HG02943 (cell line): ENCODE results near the gene ASIC3.

Experiments used
- ATAC-seq: cut with Tn5 transposase; IDR thresholded peaks from one replicate; pipeline ENCODE4 v1.9.1; 2021; ENCODE audit warnings: mild to moderate bottlenecking, low read depth, moderate library complexity; ENCODE audit not compliant: unreplicated experiment

Gene ASIC3

GRCh38 chr7:151069841-151070573 lies 21.7 kb downstream of the ASIC3 start:
- no peak for ATAC-seq

- no peak for ATAC-seq
These were observed 22.2 kb downstream of the ASIC3 start for GRCh38 chr7:151070574-151070960.

DNA sequence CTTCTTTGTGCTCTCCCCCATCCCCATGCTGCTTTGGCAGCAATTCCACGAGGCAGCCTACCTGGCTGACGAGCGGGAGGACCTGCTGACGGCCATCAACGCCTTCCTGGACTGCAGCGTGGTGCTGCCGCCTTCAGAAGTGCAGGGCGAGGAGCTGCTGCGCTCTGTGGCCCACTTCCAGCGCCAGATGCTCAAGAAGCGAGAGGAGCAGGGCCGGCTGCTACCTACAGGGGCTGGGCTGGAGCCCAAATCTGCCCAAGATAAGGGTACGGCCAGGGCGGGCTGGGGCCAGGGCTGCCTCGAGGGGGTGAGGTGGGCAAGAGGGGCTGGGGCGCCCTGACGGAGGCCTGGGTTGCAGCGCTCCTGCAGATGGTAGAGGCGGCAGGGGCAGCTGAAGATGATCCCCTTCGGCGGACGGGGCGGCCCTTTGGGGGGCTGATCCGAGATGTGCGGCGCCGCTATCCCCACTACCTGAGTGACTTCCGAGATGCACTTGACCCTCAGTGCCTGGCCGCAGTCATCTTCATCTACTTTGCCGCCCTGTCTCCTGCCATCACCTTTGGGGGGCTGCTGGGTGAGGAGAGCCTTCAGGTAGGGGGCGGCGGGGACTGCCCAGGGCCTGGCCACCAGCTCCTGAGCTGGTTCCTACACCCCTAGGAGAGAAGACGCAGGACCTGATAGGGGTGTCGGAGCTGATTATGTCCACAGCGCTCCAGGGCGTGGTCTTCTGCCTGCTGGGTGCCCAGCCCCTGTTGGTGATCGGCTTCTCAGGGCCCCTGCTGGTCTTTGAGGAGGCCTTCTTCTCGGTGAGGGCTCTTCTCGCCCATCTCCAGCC lies 22.9 kb downstream of the ASIC3 start:
- ATAC-seq, result no peak

DNA sequence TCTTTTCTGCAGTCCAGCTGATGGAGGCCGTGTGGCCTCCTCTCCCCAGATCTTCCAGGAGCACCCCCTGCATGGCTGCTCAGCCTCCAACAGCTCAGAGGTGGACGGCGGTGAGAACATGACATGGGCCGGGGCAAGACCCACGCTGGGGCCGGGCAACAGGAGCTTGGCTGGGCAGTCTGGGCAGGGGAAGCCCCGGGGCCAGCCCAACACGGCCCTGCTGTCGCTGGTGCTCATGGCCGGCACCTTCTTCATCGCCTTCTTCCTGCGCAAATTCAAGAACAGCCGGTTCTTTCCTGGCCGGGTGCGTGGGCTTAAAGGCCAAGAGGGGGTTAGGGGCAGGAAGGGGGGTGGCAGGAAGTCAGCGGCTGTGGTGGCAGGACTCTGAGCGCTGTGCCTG lies 25.7 kb downstream of the ASIC3 start:
- ATAC-seq, result no peak

GRCh38 chr7:151074817-151075661 lies 26.7 kb downstream of the ASIC3 start:
- no peak for ATAC-seq

DNA sequence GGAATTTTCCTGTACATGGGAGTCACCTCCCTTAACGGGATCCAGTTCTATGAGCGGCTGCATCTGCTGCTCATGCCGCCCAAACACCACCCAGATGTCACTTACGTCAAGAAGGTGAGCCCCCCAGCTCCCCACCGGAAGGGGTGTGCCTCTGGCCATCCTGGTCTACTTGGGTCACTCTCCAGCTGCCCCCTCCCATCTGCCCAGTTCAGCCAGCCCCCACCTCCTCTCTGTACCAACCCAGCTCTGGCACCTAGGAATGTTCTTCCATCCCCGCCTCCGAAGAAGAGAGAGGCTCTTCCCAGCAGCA lies 27.3 kb downstream of the ASIC3 start:
- ATAC-seq, result no peak

- no peak for ATAC-seq
These were observed 27.7 kb downstream of the ASIC3 start for GRCh38 chr7:151075978-151076426.

- ATAC-seq, result no peak
These were observed 28.8 kb downstream of the ASIC3 start for GRCh38 chr7:151076863-151077704.

- no peak for ATAC-seq
These were observed 29.4 kb downstream of the ASIC3 start for GRCh38 chr7:151077705-151078232.

DNA sequence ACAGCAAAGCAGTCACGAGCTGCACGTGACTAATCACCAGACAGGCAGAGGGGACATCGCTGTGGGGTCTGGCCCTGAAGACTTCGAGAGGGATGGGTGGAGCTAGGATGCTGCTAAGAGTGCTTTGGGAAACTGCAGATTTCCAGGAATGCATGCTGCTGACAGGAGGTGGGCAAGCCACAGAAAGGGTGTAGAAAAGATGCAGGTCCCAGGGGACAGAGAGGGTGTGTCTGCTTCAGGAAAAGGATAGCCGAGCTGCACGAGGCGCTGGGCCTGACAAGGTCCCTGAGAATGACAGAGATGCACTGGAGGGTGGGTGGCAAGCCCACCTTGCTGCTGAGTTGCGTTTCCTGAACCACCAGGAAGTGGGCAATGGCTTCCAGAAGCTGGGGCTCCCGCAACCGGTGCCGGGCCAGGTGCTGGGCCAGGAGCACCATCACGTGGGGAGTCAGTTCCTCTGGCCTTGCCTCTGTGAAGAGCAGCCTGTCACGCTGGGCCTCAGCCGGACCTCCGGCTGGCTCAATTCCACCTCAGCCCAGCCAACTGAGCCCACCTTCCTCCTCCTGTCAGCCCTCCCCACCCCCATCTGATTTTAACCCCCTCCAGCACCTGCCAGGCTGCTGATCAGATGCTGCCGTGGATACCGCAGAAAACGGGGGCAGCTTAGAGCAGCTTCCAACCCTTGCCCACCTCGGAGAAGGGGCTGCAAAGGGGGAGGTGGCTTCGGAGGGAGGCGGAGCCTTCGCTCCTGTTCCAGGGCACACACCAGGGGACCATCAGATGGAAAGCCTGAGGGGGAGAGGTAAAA lies 30.1 kb downstream of the ASIC3 start:
- no peak for ATAC-seq

DNA sequence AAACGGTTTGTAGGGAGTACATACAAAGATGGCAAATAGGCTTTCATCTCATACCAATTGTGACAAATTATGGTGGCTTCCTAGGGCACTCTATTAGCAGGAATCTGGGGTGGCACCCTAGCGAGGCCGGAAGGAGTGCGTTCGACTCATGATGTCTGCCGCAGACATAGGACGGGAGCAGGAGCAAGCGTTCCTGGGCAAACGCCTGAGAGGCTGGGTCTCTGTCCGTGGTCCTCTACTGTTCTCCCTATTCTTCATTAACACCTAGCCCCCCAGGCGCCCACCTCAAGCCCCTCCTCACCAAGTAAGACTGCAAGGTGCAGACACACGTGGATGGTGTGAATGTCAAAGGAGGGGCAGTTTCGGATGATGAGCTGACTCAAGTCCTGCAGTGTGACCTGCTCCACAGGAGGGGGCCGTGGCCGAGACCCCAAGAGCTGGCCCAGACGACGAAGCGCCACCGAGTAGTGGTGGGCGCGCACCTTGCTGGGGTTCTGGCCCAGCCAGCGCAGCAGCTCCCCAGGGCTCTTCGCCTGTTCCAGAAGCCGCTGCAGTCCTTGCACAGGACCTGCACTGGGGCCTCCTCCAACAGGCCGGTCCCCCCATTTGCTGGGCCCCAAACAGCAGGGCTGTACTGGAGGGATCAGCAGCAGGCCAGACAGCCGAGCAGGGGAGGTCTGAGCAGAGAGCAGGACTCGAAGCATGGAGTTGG lies 31.0 kb downstream of the ASIC3 start:
- ATAC-seq, result no peak

GRCh38 chr7:151080067-151080521 lies 31.8 kb downstream of the ASIC3 start:
- ATAC-seq, result peak; percentile 6

DNA sequence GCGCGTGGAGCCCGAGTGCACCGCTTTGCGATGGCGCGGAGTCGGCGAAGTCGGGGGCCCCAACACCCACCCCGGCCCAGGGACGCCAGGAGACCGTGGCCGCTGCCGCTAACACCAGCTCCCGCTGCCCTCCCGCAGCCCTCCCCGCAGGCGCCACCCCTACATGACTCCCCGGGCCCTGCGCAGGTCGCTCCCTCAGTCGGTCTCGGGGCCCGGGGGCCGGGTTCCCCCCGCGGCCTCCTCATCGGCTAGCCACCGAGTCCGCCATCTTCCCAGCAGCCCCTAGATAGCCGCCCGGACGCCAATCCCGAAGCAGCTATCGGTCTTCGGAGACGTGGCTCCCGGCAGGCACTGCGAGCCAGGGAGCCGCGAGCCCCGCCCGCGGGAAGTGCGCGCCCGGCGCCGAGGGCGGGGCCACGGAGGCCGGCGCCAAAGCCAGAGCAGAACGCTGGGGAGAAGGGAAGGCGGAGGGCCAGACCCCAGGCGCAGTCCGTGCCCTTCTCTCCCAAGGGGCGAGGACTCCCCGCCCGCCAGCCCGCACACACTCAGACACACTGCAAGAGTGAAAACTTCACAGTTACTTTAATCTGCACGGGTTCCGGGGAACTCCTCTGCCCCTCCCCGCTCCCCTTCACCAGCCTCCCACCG lies 32.3 kb downstream of the ASIC3 start, which contains the start of gene FASTK:
TSS of gene FASTK (minus strand) at position 288 of the 648 bp plus-strand sequence. CDS start at position 245, 43 bp downstream.
- peak; percentile 60 for ATAC-seq

- peak; percentile 1 for ATAC-seq
These were observed 33.1 kb downstream of the ASIC3 start for GRCh38 chr7:151081170-151082101.

DNA sequence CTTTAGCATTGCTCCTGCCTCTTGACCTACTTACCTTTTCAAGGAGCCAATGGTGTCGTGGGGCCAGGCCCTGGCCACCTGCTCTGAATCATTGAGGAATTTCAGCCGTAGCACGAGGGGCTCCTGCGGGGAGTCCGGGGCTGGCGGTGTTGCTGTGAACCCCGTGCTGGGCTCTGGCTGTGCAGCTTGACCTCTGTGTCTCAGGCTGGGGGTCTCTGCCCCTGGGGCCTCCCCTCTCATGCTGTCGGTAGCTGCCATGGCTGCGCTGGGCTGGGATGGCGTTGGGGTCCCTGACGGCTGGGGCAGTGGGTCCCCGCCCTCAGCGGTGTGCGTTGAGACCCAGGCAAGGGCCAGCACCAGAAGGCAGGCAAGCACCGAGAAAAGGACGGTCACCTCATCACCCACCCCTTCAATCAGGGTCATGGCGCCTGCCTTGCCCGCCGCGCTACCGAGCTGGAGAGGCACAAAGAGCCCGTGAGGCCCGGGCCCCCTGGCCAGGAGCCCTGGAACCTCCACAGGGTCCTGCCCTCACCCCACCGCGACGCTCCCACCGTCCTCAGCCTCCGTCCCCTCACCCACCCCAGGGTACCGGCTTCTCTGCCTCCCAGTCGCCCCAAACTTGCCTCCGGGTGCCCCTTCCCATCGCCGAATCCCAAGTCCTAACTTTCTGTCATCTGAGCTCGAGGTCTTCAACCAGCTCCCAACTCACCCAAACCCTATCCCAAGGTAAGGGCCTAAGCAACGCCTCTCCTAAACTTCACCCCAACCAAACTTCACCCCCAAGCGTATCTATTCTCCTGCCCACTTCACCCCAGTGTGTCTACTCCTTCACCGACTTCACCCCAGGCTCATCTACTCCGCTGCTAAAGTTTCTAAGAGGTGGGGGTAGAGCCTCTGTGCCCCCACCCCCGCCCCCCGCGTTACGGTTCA lies 34.1 kb downstream of the ASIC3 start:
- ATAC-seq, result no peak
